ENCODE measurements around the gene BCAR3. TPM values are rescaled to one million over a fixed set of nuclear protein-coding genes. Genes with fewer than 3 reads are reported as not detected.

The BCAR3 gene
- total and polyA plus RNA-seq, 4 donors = 12.2 to 33.3 (median 18.2) TPM

- H3K27me3 ChIP-seq (ENCODE audit: control insufficient read depth in 3 of 3, insufficient read depth in 3 of 3, low read length in 2 of 3) = no peaks in the 10 kb centered on the region
- no peak overlapping the region for H3K4me3 ChIP-seq
- peaks cover 0 to 3% (median 0%) of the 10 kb centered on the region in 4 donors for H3K36me3 ChIP-seq (ENCODE audit: control insufficient read depth in 4 of 4, insufficient read depth in 4 of 4, low read length in 4 of 4)
- no peak overlapping the region for H3K9ac ChIP-seq (ENCODE audit: insufficient read depth in 1 of 2, low read length in 2 of 2)
- ATAC-seq (ENCODE audit: insufficient read depth, low FRiP score) = no peak
- H3K9me3 ChIP-seq (ENCODE audit: control insufficient read depth in 4 of 4, insufficient read depth in 3 of 4, low read length in 3 of 4) = no peaks in the 10 kb centered on the region
- no peak for TF ChIP-seq CTCF (IDR thresholded peaks at IDR 0.05; ENCODE audit: control extremely low read depth, extremely low read depth)
- 94 to 96% methylated on average over 2 of the region's 2 CpGs for WGBS, 2 donors
- no peak for DNase-seq
- H3K4me1 ChIP-seq (ENCODE audit: control insufficient read depth in 5 of 5, insufficient read depth in 5 of 5, low read length in 5 of 5) = peaks cover 0 to 11% (median 0%) of the 10 kb centered on the region in 5 donors
- H3K27ac ChIP-seq (ENCODE audit: low read depth in 1 of 2, low read length in 1 of 2) = no peak overlapping the region
Observed at GRCh38 chr1:93648656-93649055, 33.0 kb downstream of the BCAR3 start.

- no peak for ATAC-seq (ENCODE audit: insufficient read depth, low FRiP score)
- H3K27ac ChIP-seq (ENCODE audit: low read depth in 1 of 2, low read length in 1 of 2) = no peak overlapping the region
Observed at GRCh38 chr1:93641527-93641926, 40.1 kb downstream of the BCAR3 start.

GRCh38 chr1:93640656-93641440 is 40.8 kb downstream of the BCAR3 start:
- TF ChIP-seq CTCF (IDR thresholded peaks at IDR 0.05; ENCODE audit: control extremely low read depth, extremely low read depth) = no peak
- no peak for ATAC-seq (ENCODE audit: insufficient read depth, low FRiP score)
- 89 to 97% methylated on average over 8 of the region's 8 CpGs for WGBS, 2 donors
- Histone ChIP-seq H3K4me3 (no peak overlapping the region), H3K9ac (ENCODE audit: insufficient read depth in 1 of 2, low read length in 2 of 2) (no peak overlapping the region), H3K4me1 (ENCODE audit: control insufficient read depth in 5 of 5, insufficient read depth in 5 of 5, low read length in 5 of 5) (peaks cover 0 to 1% (median 0%) of the 10 kb centered on the region in 5 donors), H3K27ac (ENCODE audit: low read depth in 1 of 2, low read length in 1 of 2) (no peak overlapping the region), H3K36me3 (ENCODE audit: control insufficient read depth in 4 of 4, insufficient read depth in 4 of 4, low read length in 4 of 4) (peaks cover 0 to 3% (median 2%) of the 10 kb centered on the region in 4 donors), H3K27me3 (ENCODE audit: control insufficient read depth in 3 of 3, insufficient read depth in 3 of 3, low read length in 2 of 3) (no peaks in the 10 kb centered on the region), H3K9me3 (ENCODE audit: control insufficient read depth in 4 of 4, insufficient read depth in 3 of 4, low read length in 3 of 4) (no peaks in the 10 kb centered on the region)
- DNase-seq = no peak

More at GRCh38 chr1:93641527-93641926, 40.1 kb downstream of the BCAR3 start:
- Histone ChIP-seq H3K9ac (ENCODE audit: insufficient read depth in 1 of 2, low read length in 2 of 2) (no peak overlapping the region), H3K27me3 (ENCODE audit: control insufficient read depth in 3 of 3, insufficient read depth in 3 of 3, low read length in 2 of 3) (no peaks in the 10 kb centered on the region), H3K9me3 (ENCODE audit: control insufficient read depth in 4 of 4, insufficient read depth in 3 of 4, low read length in 3 of 4) (no peaks in the 10 kb centered on the region), H3K4me1 (ENCODE audit: control insufficient read depth in 5 of 5, insufficient read depth in 5 of 5, low read length in 5 of 5) (peaks cover 0 to 1% (median 0%) of the 10 kb centered on the region in 5 donors), H3K4me3 (no peak overlapping the region), H3K36me3 (ENCODE audit: control insufficient read depth in 4 of 4, insufficient read depth in 4 of 4, low read length in 4 of 4) (peaks cover 0 to 3% (median 2%) of the 10 kb centered on the region in 4 donors)
- no peak for DNase-seq
- WGBS, 2 donors = 75 to 90% methylated on average over 5 of the region's 5 CpGs
- TF ChIP-seq CTCF (IDR thresholded peaks at IDR 0.05; ENCODE audit: control extremely low read depth, extremely low read depth) = no peak
